Kidney epithelial cell (primary cell): ENCODE results near the gene PUS1. TPM values are rescaled to one million over a fixed set of nuclear protein-coding genes. Genes with fewer than 3 reads are reported as not detected.
A peak's percentile ranks its signal among the peaks of the same experiment; 100 is the strongest.

Experiments
- DNase-seq: peaks from one replicate; pipeline ENCODE4 v3.0.0-alpha.2; 2010; ENCODE audit warnings: low read depth
- H3K27me3 ChIP-seq: 2 replicates; pipeline ENCODE4 v1.6.0; 2011; ENCODE audit warnings: low read length; ENCODE audit not compliant: control insufficient read depth, insufficient read depth
- H3K36me3 ChIP-seq: 2 replicates; pipeline ENCODE4 v1.5.1; 2011; ENCODE audit warnings: low read length; ENCODE audit not compliant: control insufficient read depth, insufficient read depth
- H3K4me3 ChIP-seq: 2 replicates; pipeline ENCODE4 v1.5.1; 2011; ENCODE audit warnings: low read depth, mild to moderate bottlenecking, control low read depth, low read length
- total RNA-seq: library from RNA; depleted of rRNA; stranded (reverse); fragments of >200 nt; gene quantifications from 2 replicates; pipeline ENCODE4 v1.2.3, GENCODE V29; 2015
- TF ChIP-seq, protein P1 (sequence below): IDR thresholded peaks from 2 replicates; pipeline ENCODE4 v1.5.1; 2011; ENCODE audit warnings: mild to moderate bottlenecking, moderate library complexity, low read length, control low read depth, inconsistent platforms; ENCODE audit not compliant: insufficient read depth, poor library complexity, severe bottlenecking

PUS1 gene
- total RNA-seq, 1 donor from 2014 or later: 22.9 TPM

DNA sequence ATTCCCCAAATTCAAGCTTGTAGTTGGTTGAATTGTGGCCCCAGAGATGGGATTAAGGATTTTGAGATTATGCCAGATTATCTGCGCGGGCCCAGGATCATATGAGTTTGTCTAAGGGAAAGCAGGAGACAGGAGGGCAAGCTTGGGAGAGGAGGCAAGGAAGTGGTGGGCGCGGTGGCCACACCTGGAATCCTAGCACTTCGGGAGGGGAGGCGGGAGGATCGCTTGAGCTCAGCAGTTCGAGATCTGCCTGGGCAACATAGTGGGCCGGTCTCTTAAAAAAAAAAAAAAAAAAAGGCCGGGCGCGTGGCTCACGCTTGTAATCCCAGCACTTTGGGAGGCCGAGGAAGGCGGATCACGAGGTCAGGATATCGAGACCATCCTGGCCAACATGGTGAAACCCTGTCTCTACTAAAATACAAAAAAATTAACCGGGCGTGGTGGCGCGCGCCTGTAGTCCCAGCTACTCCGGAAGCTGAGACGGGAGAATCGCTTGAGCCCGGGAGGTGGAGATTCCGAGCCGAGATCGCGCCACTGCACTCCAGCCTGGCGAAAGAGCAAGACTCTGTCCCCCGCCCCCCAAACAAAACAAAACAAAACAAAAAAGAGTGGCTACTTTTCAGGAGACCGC, 881 bp upstream of the PUS1 start:
- DNase-seq: no peak
- TF ChIP-seq, protein P1, sequence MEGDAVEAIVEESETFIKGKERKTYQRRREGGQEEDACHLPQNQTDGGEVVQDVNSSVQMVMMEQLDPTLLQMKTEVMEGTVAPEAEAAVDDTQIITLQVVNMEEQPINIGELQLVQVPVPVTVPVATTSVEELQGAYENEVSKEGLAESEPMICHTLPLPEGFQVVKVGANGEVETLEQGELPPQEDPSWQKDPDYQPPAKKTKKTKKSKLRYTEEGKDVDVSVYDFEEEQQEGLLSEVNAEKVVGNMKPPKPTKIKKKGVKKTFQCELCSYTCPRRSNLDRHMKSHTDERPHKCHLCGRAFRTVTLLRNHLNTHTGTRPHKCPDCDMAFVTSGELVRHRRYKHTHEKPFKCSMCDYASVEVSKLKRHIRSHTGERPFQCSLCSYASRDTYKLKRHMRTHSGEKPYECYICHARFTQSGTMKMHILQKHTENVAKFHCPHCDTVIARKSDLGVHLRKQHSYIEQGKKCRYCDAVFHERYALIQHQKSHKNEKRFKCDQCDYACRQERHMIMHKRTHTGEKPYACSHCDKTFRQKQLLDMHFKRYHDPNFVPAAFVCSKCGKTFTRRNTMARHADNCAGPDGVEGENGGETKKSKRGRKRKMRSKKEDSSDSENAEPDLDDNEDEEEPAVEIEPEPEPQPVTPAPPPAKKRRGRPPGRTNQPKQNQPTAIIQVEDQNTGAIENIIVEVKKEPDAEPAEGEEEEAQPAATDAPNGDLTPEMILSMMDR: no peak
- Histone ChIP-seq H3K4me3 (peak overlapping the region; percentile 64), H3K36me3 (peaks cover 3% of the 10 kb centered on the region), H3K27me3 (no peaks in the 10 kb centered on the region)

DNA sequence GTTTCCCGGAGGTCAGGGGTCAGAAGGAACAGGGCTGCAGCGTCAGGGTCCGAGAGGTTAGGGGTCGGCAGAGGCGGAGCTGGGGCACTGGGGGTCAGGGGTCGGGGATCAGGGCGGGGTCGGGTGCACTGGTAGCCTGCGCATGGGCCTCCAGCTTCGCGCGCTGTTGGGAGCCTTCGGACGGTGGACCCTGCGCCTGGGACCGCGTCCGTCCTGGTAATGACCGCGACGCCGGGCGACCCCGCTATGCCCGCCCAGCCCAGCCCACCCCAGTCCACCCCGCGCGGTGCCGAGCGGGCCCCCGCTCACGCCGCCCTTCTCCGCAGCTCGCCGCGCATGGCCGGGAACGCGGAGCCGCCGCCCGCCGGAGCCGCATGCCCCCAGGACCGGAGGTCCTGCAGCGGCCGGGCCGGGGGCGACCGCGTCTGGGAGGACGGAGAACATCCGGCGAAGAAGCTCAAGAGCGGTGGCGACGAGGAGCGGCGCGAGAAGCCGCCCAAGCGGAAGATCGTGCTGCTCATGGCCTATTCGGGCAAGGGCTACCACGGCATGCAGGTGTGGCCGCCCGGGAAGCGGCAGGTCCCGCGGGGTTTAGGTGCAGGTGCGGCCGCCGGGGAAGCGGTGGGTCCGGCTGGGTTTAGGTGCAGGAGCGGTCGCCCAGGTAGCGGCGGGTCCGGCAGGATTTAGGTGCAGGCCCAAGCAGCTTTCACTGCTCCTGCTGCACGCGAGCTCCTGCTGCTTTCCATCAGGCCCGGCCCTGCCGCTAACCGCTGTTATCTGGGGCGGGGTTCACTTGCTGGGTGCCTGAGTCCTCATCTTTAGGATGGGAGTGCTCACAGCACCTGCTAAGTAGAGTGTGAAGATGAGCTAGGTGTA, 743 bp downstream of the PUS1 start:
- TF ChIP-seq, protein P1: no peak
- peaks cover 3% of the 10 kb centered on the region for H3K36me3 ChIP-seq
- H3K4me3 ChIP-seq: peak overlapping the region; percentile 96
- H3K27me3 ChIP-seq: no peaks in the 10 kb centered on the region
- DNase-seq: no peak

DNA sequence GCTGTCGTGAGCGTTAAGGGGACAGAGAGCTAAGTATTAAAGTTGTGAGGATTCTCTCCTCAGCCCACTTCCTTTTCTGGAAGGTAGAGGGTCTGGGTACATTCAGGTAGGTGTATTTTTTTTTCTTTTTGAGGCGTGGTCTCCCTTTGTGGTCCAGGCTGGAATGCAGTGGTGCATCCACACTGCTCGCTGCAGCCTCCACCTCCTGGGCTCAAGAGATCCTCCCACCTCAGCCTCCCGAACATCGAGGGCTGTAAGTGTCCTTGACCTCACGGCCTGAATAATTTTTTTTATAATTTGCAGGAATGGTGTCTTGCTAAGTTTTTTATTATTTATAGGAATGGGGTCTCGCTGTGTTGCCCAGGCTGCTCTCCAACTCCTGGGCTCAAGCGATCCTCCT, 1.4 kb downstream of the PUS1 start:
- TF ChIP-seq, protein P1: no peak
- peak overlapping the region; percentile 96 for H3K4me3 ChIP-seq
- H3K27me3 ChIP-seq: no peaks in the 10 kb centered on the region
- DNase-seq: no peak
- H3K36me3 ChIP-seq: peaks cover 3% of the 10 kb centered on the region

DNA sequence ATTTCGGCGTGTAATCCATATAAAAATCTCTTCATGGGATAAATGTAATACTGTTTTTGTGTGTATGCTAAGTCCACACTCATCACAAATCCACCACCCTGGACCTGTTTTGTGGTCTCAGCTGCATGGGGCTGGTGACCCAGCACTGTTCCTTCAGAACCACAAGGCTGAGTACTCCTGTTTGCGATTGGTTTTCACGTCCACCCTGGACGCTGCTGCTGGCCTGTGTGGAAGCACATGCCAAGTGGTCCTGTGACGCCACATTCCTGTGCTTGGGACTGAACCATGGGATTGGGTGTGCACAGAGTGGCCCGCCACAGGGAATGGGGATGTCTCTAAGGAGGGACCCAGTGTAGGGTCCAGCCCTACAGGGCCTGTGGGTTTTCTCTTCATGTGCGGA, 4.3 kb downstream of the PUS1 start:
- TF ChIP-seq, protein P1: no peak
- no peak for DNase-seq
- peaks cover 3% of the 10 kb centered on the region for H3K36me3 ChIP-seq
- H3K4me3 ChIP-seq: no peak overlapping the region
- no peaks in the 10 kb centered on the region for H3K27me3 ChIP-seq

DNA sequence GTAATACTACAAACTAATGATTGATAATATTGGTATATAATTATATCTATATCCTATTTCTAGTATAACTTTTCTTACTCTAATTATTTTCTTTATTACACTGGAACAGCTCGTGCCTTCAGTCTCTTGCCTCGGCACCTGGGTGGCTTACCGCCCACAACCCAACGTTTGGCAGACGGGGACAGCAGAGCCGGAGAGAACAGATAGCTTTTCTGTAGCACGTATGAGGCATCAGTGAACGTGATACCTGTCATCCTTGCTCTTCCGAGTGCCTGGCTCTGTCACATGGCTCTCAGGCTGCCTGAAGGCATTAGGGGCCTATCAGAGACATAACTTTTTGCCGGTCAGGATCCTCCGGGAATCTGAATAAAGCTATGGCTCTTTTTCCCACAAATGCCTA, 5.5 kb downstream of the PUS1 start:
- Histone ChIP-seq H3K4me3 (no peak overlapping the region), H3K36me3 (peaks cover 3% of the 10 kb centered on the region), H3K27me3 (no peaks in the 10 kb centered on the region)
- DNase-seq: no peak
- TF ChIP-seq, protein P1: no peak

DNA sequence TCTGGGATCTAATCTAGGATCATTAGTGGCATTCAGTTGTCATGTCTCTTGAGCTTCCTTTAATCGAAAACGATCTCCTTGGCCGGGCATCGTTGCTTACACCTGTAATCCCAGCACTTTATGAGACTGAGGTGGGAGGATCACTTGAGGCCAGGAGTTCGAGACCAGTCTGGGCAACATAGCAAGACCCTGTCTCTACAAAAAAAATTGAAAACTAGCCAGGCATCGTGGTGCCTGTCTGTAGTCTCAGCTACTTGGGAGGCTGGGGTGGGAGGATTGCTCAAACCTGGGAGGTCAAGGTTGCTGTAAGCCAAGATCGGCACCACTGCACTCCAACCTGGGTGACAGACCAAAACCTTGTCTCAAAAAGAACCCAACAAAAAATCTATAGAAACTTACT, 9.0 kb downstream of the PUS1 start:
- Histone ChIP-seq H3K4me3 (no peak overlapping the region), H3K36me3 (peaks cover 2% of the 10 kb centered on the region), H3K27me3 (no peaks in the 10 kb centered on the region)
- no peak for DNase-seq
- TF ChIP-seq, protein P1: no peak
